HepG2 (cell line): ENCODE data around the gene CD37. TPM values are rescaled to one million over a fixed set of nuclear protein-coding genes. Genes with fewer than 3 reads are reported as not detected.
"Not testable (repeated sequence)": the region's sequence is repeated elsewhere in the genome, so short reads cannot be mapped to it uniquely, and the experiment has no call there.

Source experiments
- ATAC-seq: fragments of 200-7000 bp; cut with Tn5 transposase; 3 replicates; pipeline ENCODE4 v1.9.1; 2020; ENCODE audit warnings: mild to moderate bottlenecking, moderate library complexity
- BruUV-seq: library from RNA; stranded (reverse); fragments of 400-500 nt; replicated peaks from 2 replicates; lab custom pipeline; 2021; lab: Mats Ljungman, UMichigan
- CTCF ChIA-PET: fragments of 300-600 bp; formaldehyde crosslinking; extraction: SDS; loops from one replicate; lab custom pipeline; 2021; ENCODE audit warnings: low total read pairs, inconsistent platforms, low intra/inter-chr PET ratio; lab: Yijun Ruan, JAX
- POLR2A ChIA-PET: fragments of 350-600 bp; sonication (Branson Sonifier 250); formaldehyde crosslinking; loops from one replicate; lab custom pipeline; 2020; ENCODE audit warnings: antibody characterized with exemption, inconsistent platforms; lab: Yijun Ruan, JAX
- DNase-seq: peaks from one replicate; pipeline ENCODE4 v3.0.0-alpha.2; 2015; ENCODE audit warnings: low spot score
- FAIRE-seq: peaks from 3 replicates; lab custom pipeline; 2011; peaks lifted over from hg19 to GRCh38; lab: Jason Lieb, UNC
- H2AFZ ChIP-seq: one replicate; pipeline ENCODE4 v1.6.1; 2011; ENCODE audit warnings: low read length, inconsistent platforms
- H3K27ac ChIP-seq: fragments of 300-600 bp; 3 replicates; pipeline ENCODE4 v1.8.0; 2011; ENCODE audit warnings: mixed run types, mild to moderate bottlenecking, mixed read lengths, low read length, inconsistent platforms; ENCODE audit not compliant: insufficient read depth; ENCODE audit errors: extremely low read length
- H3K27me3 ChIP-seq, 2 experiments: fragments of 200-600 bp in 1 of 2; 2 replicates in 1 of 2; 3 replicates in 1 of 2; pipeline versions ENCODE4 v1.6.0 to v1.8.0; 2011; ENCODE audit warnings: low read length in 2 of 2, mild to moderate bottlenecking in 2 of 2, moderate library complexity in 2 of 2, inconsistent platforms in 1 of 2; ENCODE audit not compliant: insufficient read depth in 2 of 2, control insufficient read depth in 1 of 2
- H3K36me3 ChIP-seq, 2 experiments: fragments of 200-600 bp in 1 of 2; replicated peaks in 1 of 2; 2 replicates in 1 of 2; 3 replicates in 1 of 2; pipeline versions ENCODE4 v1.5.1 to v1.8.0; 2011; ENCODE audit warnings: low read length in 2 of 2, inconsistent platforms in 1 of 2; ENCODE audit not compliant: insufficient read depth in 2 of 2, control insufficient read depth in 1 of 2
- H3K4me1 ChIP-seq: 2 replicates; pipeline ENCODE4 v1.5.1; 2012; ENCODE audit warnings: low read length, inconsistent platforms; ENCODE audit not compliant: insufficient read depth
- H3K4me2 ChIP-seq: 2 replicates; pipeline ENCODE4 v1.6.0; 2011; ENCODE audit warnings: low read depth, low read length, inconsistent platforms
- H3K4me3 ChIP-seq, 3 experiments: fragments of 200-600 bp in 1 of 3; sonication (generic), shearing (Covaris generic) in 1 of 3; replicated peaks in 1 of 3; 2 replicates each; pipeline ENCODE4 v1.5.1; 2011 to 2016; ENCODE audit warnings: low read length in 3 of 3, inconsistent platforms in 2 of 3, low read depth in 2 of 3, mild to moderate bottlenecking in 2 of 3, control low read depth in 1 of 3, mixed read lengths in 1 of 3; ENCODE audit not compliant: insufficient read depth in 1 of 3
- H3K79me2 ChIP-seq: one replicate; pipeline ENCODE4 v1.6.1; 2011; ENCODE audit warnings: low read length, inconsistent platforms; ENCODE audit not compliant: insufficient read depth
- H3K9ac ChIP-seq: 2 replicates; pipeline ENCODE4 v1.6.0; 2011; ENCODE audit warnings: mild to moderate bottlenecking, low read depth, low read length, inconsistent platforms; ENCODE audit not compliant: insufficient read depth
- H3K9me3 ChIP-seq: 2 replicates; pipeline ENCODE4 v1.5.1; 2012; ENCODE audit warnings: mild to moderate bottlenecking, low read length
- H4K20me1 ChIP-seq: 2 replicates; pipeline ENCODE4 v1.6.0; 2011; ENCODE audit warnings: inconsistent platforms, mild to moderate bottlenecking, low read length, moderate library complexity; ENCODE audit not compliant: insufficient read depth
- ATAD3A ChIP-seq: sonication (generic); formaldehyde crosslinking; IDR thresholded peaks from 2 replicates; pipeline ENCODE4 v1.4.0; 2020; ENCODE audit warnings: missing genetic modification reagents
- DNMT3B ChIP-seq: conservative IDR thresholded peaks from 2 replicates; pipeline ENCODE4 v1.6.1; 2016; ENCODE audit warnings: missing biosample characterization, control low read depth
- FOXA3 ChIP-seq: IDR thresholded peaks from 2 replicates; pipeline ENCODE4 v1.6.1; 2016; ENCODE audit warnings: missing genetic modification reagents, missing compliant biosample characterization
- GABPB1 ChIP-seq: IDR thresholded peaks from 2 replicates; pipeline ENCODE4 v1.6.1; 2016; ENCODE audit warnings: mild to moderate bottlenecking, missing genetic modification reagents, moderate library complexity, missing compliant biosample characterization
- ONECUT2 ChIP-seq: sonication (generic); formaldehyde crosslinking; IDR thresholded peaks from 2 replicates; pipeline ENCODE4 v1.4.0; 2020; ENCODE audit warnings: missing genetic modification reagents
- ZBTB3 ChIP-seq: sonication (generic); formaldehyde crosslinking; IDR thresholded peaks from 2 replicates; pipeline ENCODE4 v1.4.0; 2020; ENCODE audit warnings: low read depth, mild to moderate bottlenecking, moderate library complexity, missing genetic modification reagents, borderline replicate concordance
- ZNF230 ChIP-seq: sonication (generic); formaldehyde crosslinking; IDR thresholded peaks from 2 replicates; pipeline ENCODE4 v1.4.0; 2020; ENCODE audit warnings: mild to moderate bottlenecking, missing genetic modification reagents
- ZNF251 ChIP-seq: sonication (generic); formaldehyde crosslinking; IDR thresholded peaks from 2 replicates; pipeline ENCODE4 v1.9.0; 2021; ENCODE audit warnings: mild to moderate bottlenecking, missing genetic modification reagents
- WGBS: methylation state at CpG from one replicate; pipeline ENCODE4 v1.1.6; 2017; ENCODE audit warnings: low lambda C conversion rate; 5-methylcytosine and 5-hydroxymethylcytosine counted together
- in situ Hi-C: cut with HindIII; loops from 2 replicates; pipeline ENCODE4 v1.10.0; 2017; ENCODE audit warnings: low pct_unique_long_range_greater_than_20kb; ENCODE audit not compliant: extremely low pct_ligation_motif_present
- intact Hi-C: fragments of 100-400 bp; cut with micrococcal nuclease; formaldehyde crosslinking; loops from one replicate; pipeline ENCODE4 v1.10.0; 2022; ENCODE audit not compliant: unreplicated experiment
- polyA plus RNA-seq, 8 experiments: library from polyadenylated mRNA; depleted of rRNA in 3 of 8; stranded (reverse) in 7 of 8; unstranded in 1 of 8; fragments of >200 nt; fragmentation: Illumina TruSeq in 4 of 8; extraction: Trizol in 4 of 8; gene quantifications; 2 replicates each; pipeline versions ENCODE4 v1.2.1 to v1.2.3, GENCODE V29; 2011 to 2016; ENCODE audit warnings: low read depth in 4 of 8, missing spikeins in 1 of 8, mixed read lengths in 1 of 8; ENCODE audit not compliant: insufficient read depth in 1 of 8
- total RNA-seq, 5 experiments: library from RNA; depleted of rRNA; stranded (reverse); fragments of >200 nt; fragmentation: Illumina TruSeq; extraction: Trizol; gene quantifications; 2 replicates each; pipeline ENCODE4 v1.2.3, GENCODE V29; 2016; ENCODE audit warnings: low read depth in 1 of 5
- TF ChIP-seq, protein P1 (sequence below): sonication (generic); formaldehyde crosslinking; IDR thresholded peaks from 2 replicates; pipeline ENCODE4 v1.4.0; 2020; ENCODE audit warnings: missing genetic modification reagents

Gene CD37
- total and polyA plus RNA-seq, 2 of the 13 experiments (the other 11 are each of a cell fraction or from before 2014, with no cell fraction given) = not detected

DNA sequence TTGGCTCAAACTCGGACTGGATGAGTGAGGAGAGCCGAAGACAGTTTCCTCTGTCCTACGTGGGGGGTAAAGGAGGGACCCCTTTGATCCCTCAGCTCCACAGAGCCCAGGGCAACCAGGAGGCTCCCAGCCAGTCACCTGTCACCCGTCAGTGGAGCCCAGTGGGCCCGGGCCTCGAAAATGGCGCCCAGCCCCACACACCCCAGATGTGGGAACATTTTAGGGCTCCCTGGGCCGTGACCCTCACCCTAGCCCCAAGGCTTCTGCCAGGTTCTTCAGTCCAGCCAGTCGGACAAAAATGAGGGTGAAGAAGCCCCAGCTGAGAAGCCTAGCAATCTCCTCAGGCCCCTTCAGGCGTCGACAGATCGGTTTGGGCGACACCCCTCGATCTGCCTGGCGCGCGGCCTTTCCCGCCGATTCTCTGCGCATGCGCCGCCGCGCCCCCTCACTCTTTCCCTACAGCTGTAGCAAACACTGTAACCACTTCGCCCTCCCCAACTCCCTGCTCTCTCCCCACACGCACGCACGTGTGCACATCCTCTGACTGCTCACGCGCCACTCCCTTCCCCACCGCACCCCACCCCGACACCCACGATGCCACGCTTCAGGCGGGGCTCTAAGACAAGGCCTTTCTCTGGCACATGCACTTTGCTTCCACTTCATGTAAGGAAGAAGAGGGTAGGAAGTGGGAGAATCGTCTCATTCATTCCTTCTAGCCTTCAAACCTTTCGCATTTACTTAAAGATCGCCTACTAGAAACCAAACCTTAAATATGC, 10.2 kb upstream of the CD37 start, which contains the start of gene SLC6A16 (continued):
- TF ChIP-seq, protein P1, sequence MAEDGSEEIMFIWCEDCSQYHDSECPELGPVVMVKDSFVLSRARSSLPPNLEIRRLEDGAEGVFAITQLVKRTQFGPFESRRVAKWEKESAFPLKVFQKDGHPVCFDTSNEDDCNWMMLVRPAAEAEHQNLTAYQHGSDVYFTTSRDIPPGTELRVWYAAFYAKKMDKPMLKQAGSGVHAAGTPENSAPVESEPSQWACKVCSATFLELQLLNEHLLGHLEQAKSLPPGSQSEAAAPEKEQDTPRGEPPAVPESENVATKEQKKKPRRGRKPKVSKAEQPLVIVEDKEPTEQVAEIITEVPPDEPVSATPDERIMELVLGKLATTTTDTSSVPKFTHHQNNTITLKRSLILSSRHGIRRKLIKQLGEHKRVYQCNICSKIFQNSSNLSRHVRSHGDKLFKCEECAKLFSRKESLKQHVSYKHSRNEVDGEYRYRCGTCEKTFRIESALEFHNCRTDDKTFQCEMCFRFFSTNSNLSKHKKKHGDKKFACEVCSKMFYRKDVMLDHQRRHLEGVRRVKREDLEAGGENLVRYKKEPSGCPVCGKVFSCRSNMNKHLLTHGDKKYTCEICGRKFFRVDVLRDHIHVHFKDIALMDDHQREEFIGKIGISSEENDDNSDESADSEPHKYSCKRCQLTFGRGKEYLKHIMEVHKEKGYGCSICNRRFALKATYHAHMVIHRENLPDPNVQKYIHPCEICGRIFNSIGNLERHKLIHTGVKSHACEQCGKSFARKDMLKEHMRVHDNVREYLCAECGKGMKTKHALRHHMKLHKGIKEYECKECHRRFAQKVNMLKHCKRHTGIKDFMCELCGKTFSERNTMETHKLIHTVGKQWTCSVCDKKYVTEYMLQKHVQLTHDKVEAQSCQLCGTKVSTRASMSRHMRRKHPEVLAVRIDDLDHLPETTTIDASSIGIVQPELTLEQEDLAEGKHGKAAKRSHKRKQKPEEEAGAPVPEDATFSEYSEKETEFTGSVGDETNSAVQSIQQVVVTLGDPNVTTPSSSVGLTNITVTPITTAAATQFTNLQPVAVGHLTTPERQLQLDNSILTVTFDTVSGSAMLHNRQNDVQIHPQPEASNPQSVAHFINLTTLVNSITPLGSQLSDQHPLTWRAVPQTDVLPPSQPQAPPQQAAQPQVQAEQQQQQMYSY (CRISPR knock-in tag) = no peak
- TF ChIP-seq FOXA3 (CRISPR knock-in tag) = no peak
- TF ChIP-seq ATAD3A (CRISPR knock-in tag) = no peak
- TF ChIP-seq ZBTB3 = no peak
- no peak for TF ChIP-seq DNMT3B (CRISPR knock-in tag)
- no peak for TF ChIP-seq ZNF251 (CRISPR knock-in tag)
- no peak for TF ChIP-seq ZNF230 (CRISPR knock-in tag)
- TF ChIP-seq ONECUT2 (CRISPR knock-in tag) = no peak
- no peak for TF ChIP-seq GABPB1 (CRISPR knock-in tag)

DNA sequence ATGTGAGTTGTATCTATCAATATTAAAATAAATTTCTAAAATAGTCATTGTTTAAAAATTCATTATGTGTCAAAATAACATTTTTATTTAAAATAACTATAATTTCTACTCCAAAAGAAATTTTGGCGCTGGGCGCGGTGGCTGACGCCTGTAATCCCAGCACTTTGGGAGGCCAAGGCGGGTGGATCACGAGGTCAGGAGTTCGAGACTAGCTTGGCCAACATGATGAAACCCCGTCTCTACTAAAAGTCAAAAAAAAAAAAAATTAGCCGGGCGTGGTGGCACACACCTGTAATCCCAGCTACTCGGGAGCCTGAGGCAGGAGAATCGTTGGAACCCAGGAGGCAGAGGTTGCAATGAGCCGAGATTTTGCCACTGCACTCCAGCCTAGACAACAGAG, 9.4 kb upstream of the CD37 start:
- H3K27me3 ChIP-seq, FAIRE-seq, H3K4me2 ChIP-seq, H4K20me1 ChIP-seq, ATAC-seq, H2AFZ ChIP-seq, H3K4me3 ChIP-seq, H3K9ac ChIP-seq, DNase-seq, H3K79me2 ChIP-seq, intact Hi-C loops, H3K27ac ChIP-seq, H3K36me3 ChIP-seq, H3K4me1 ChIP-seq, BruUV-seq, in situ Hi-C loops, CTCF ChIA-PET, H3K9me3 ChIP-seq, POLR2A ChIA-PET: not testable (repeated sequence)
- WGBS = 53% methylated on average over 13 of the region's 13 CpGs
